GM19452 (cell line): ENCODE results near the gene URI1.
"Not testable (repeated sequence)": the region's sequence is repeated elsewhere in the genome, so short reads cannot be mapped to it uniquely, and the experiment has no call there.

Experiments used
- ATAC-seq: cut with Tn5 transposase; IDR thresholded peaks from one replicate; pipeline ENCODE4 v1.9.1; 2021; ENCODE audit not compliant: unreplicated experiment

Gene URI1

GRCh38 chr19:29942404-29943261 is 594 bp downstream of the URI1 start:
- ATAC-seq, result peak; percentile 63

- no peak for ATAC-seq
These were observed 1.6 kb downstream of the URI1 start for GRCh38 chr19:29943615-29944014.

- no peak for ATAC-seq
These were observed 2.5 kb downstream of the URI1 start for GRCh38 chr19:29944390-29945012.

- ATAC-seq, result no peak
These were observed 3.0 kb downstream of the URI1 start for GRCh38 chr19:29945017-29945416.

GRCh38 chr19:29945433-29945832 is 3.4 kb downstream of the URI1 start:
- no peak for ATAC-seq

- ATAC-seq, result no peak
These were observed 4.6 kb downstream of the URI1 start for GRCh38 chr19:29946645-29947044.

GRCh38 chr19:29947871-29948270 is 5.8 kb downstream of the URI1 start:
- no peak for ATAC-seq

DNA sequence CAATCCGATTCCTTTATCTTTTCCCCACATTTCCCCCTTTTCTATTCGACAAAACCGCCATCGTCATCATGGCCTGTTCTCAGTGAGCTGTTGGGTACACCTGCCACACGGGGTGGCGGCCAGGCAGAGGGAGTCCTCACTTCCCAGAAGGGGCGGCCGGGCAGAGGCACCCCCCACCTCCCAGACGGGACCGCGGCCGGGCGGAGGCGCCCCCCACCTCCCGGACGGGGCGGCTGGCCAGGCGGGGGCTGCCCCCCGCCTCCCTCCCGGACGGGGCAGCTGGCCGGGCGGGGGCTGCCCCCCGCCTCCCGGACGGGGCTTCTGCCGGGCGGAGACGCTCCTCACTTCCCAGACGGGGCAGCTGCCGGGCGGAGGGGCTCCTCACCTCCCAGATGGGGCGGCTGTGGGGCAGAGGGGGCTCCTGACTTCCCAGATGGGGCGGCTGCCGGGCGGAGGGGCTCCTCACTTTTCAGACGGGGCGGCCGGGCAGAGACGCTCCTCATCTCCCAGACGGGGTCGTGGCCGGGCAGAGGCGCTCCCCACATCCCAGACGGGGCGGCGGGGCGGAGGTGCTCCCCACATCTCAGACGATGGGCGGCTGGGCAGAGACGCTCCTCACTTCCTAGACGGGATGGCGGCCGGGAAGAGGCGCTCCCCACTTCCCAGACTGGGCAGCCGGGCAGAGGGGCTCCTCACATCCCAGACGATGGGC is 6.9 kb downstream of the URI1 start:
- not testable (repeated sequence) for ATAC-seq

GRCh38 chr19:29952177-29952576 is 10.1 kb downstream of the URI1 start:
- no peak for ATAC-seq

- ATAC-seq, result no peak
These were observed 10.6 kb downstream of the URI1 start for GRCh38 chr19:29952646-29953045.

GRCh38 chr19:29953352-29954247 is 11.6 kb downstream of the URI1 start:
- no peak for ATAC-seq

DNA sequence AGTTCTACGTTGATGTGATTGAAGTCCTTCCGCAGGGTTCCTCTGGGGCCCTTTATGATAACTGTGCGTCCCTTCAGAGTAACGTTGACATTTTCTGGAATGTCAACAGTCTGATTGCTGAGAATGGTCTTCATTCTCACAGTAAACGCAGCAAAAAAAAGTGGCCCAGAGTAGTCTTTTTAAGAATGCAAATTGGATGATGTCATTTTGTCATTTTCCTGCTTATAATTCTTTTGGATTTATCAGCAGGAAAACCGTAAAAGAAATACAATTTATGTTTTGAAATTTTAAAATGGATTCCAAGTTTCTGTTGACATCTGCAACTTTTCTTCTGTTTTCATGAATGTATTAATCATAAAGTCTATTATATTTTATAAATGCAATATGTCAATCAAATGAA is 14.8 kb downstream of the URI1 start:
- ATAC-seq, result no peak

DNA sequence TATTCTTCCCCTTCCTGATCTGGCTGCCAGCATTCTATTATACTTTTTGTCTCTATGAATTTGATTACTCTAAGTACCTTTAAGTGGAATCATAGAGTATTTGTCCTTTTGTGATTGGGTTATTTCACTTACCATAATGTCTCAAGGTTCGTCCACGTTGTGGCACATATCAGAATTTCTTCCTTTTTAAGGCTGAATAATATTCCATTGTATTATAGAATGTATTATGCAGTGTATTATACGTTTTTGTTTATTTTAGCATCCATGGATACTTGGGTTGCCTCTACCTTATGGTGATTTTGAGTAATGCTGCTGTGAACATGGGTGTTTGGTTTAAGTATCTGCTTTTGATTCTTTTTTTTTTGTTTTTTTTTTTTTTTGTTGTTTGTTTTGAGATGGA is 19.3 kb downstream of the URI1 start:
- ATAC-seq, result no peak

DNA sequence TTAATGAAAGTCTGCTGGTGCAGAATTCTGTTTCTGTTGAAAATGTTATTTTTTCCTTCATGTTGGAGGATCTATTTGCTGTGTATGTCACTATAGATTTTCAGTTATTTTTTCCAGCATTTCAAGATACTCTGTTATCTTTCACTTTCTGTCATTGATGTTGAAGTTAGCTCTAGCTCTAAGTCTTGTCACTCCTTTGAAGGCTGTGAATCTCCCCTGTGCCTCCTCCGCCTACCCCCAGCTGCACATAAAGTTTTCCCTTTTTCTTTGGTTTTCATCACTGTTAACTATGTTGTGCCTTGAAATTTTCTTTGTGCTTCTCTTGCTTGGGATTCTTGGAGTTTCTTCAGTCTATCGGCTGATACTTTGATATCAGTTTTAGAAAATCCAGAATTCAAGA is 20.8 kb downstream of the URI1 start:
- ATAC-seq, result no peak

DNA sequence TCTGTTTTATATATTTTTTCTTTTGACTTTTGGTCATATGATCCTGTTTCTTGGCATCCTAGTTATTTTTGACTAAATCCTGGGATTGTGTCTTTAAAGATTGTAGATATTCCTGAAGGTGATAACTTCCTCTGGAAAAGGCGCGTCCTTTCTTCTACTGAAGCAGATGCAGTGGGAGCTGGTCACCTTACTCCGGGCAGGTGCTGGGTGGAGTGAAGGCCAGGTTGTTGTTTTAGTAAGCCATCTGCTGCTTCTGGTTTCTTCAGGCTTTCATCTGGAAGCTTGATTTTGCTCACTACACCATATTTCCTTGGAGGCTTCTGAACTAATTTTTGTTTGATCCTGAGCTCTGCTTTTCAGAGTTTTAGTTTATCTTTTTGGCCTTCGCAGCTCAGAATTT is 21.5 kb downstream of the URI1 start:
- no peak for ATAC-seq

GRCh38 chr19:29964171-29964570 is 22.1 kb downstream of the URI1 start:
- no peak for ATAC-seq

- no peak for ATAC-seq
These were observed 23.5 kb downstream of the URI1 start for GRCh38 chr19:29965492-29965891.

DNA sequence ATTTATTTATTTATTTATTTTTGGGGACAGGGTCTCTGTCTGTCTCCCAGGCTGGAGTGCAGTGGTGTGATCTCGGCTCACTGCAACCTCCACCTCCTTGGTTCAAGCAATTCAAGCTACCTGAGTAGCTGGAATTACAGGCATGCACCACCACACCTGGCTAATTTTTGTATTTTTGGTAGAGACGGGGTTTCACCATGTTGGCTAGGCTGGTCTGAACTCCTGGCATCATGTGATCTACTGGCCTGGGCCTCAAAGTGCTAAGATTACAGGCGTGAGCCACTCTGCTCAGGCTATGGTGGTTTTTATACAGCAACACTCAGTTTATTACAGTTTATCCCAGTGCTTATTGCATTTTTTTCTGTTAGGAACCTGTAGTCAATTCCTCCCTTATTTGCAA is 24.1 kb downstream of the URI1 start:
- not testable (repeated sequence) for ATAC-seq

DNA sequence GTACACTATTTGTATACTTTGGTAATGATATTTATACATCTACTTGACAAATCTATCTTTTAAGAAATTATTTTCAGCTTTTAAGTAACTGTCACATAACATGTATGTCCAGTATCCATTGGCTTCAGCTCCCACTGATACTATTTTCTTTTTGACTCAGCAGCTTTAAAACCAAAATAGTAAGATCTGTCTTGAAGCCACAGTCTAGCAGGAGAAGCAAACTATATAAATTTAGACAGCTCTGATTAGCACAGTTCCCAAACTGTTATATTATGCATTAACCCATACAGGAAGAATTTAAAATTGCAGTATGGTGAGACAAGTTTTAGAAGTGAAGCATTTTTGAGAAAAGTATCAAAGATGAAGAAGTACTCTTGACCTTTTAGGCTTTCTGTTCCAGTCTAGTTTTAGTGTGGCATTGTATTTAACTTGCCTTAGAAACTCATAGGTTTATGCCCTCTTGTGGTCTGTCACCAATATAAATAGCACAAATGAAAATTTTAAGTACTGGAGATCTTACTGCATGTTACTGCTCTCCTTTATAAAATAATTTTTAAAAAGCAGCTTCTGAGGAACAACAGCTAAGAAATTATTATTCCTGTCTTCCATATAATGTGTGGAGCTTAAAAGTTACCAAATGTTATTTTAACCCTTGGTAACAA is 24.7 kb downstream of the URI1 start:
- no peak for ATAC-seq

- no peak for ATAC-seq
These were observed 25.6 kb downstream of the URI1 start for GRCh38 chr19:29967623-29968022.
